Measurements from ENCODE around the gene HCN4.

GRCh38 chr15:73369154-73369694 is 466 bp upstream of the HCN4 start:
- no peak for TF ChIP-seq CTCF (IDR thresholded peaks at IDR 0.05)
- TF ChIP-seq EP300 (IDR thresholded peaks at IDR 0.05), result no peak
- no peak for TF ChIP-seq POLR2AphosphoS5 (IDR thresholded peaks at IDR 0.05)
- TF ChIP-seq POLR2A (IDR thresholded peaks at IDR 0.05; ENCODE audit: low read depth), result no peak

All from esophagus muscularis mucosa (tissue), 4 donors.